Measurements from ENCODE around the gene XCR1.
"Not testable (repeated sequence)": the region's sequence is repeated elsewhere in the genome, so short reads cannot be mapped to it uniquely, and the experiment has no call there.

XCR1 gene

GRCh38 chr3:46038071-46038470 lies 10.8 kb upstream of the XCR1 start:
- DNase-seq, result not testable (repeated sequence)

GRCh38 chr3:46036191-46036590 lies 8.9 kb upstream of the XCR1 start:
- no peak for DNase-seq

DNA sequence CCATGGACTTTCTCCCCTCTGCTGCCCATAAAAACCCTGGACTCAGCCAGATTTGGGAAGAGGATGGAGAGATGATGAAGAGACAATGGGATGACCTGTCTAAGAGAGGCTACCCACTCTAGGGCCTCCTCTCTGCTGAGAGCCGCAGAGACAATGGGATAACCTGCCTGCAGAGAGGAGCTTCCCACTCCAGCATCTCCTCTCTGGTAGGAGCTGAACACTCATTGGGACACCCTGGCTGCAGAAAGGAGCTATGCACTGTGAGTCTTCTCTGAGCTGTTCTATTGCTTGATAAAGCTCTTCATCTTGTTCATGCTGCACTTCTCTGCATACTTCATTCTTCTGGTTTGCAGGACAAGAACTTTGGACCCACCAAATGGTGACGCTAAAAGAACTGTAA lies 4.5 kb upstream of the XCR1 start:
- no peak for DNase-seq

DNA sequence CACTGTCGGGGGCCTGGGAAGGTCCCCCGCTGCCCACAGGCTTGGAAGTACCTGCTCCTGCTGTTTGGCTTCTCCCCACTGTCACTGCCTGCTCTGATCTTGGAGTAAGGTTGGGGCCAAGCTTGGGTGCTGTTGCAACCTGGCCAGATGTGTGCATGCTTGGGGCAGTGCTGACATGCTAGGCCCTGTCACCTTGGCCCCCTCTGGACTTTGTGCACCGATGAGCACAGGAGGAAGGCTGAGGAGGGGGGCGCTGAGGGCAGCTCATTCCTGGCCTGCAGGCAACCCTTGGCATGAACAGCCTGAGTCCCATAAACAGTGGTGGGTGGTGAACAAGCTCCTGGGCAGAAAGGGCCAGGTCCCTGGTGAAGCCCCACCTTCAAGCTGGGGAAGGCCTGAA lies 4.0 kb upstream of the XCR1 start:
- DNase-seq, result no peak

- no peak for DNase-seq
Observed at GRCh38 chr3:46030626-46031025, 3.3 kb upstream of the XCR1 start.

GRCh38 chr3:46029953-46030543 lies 2.8 kb upstream of the XCR1 start:
- peak; percentile 63 for DNase-seq

DNA sequence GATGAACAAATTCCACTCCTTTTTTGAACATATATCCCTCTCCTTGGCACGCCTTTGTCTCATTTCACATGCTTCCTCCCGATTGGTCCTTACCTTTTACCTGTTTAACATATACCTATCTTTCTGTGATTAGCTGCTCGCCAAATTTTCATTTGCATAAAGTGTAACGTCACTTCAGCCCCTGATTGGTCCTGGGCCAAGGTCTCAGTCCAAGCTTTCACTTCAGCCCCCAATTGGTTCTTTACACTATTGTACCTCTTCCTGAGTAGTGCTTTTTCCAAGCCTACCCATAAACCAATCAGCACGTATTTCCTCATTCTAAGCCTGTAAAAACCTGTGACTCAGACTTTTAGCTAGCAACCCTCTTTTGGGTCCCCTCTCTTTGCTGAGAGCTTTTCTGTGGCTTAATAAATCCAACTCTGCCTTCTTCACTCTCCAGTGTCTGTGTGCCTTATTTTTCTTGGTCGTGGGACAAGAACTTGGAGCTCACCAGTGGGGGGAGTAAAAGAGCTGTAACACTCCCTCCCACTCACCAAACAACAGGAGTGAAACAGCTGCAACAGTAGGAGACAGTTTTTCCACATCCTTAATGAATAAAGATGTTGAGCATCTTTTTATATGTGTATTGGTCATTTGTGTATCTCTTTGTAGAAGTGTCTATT lies 584 bp upstream of the XCR1 start:
- no peak for DNase-seq

GRCh38 chr3:46025139-46025538 lies 2.1 kb downstream of the XCR1 start:
- DNase-seq, result no peak

DNA sequence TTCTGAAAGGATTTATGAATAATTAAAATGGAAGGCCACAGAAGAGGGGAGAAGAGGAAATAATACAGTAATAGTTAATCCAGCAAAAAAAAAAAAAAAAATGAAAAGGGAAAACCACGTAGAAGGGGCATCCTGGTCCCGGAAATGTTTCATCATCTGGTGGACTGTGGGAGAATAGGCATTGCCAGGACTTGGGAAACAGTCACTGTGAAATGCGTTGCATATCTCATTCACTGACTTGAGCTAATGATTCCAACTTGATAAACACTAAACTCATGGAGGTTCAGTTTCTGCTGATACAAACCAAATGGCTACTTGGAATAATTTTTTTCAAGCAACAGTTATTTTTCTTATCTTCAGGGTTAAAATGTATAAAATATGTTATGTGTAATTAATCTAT lies 3.2 kb downstream of the XCR1 start:
- no peak for DNase-seq

DNA sequence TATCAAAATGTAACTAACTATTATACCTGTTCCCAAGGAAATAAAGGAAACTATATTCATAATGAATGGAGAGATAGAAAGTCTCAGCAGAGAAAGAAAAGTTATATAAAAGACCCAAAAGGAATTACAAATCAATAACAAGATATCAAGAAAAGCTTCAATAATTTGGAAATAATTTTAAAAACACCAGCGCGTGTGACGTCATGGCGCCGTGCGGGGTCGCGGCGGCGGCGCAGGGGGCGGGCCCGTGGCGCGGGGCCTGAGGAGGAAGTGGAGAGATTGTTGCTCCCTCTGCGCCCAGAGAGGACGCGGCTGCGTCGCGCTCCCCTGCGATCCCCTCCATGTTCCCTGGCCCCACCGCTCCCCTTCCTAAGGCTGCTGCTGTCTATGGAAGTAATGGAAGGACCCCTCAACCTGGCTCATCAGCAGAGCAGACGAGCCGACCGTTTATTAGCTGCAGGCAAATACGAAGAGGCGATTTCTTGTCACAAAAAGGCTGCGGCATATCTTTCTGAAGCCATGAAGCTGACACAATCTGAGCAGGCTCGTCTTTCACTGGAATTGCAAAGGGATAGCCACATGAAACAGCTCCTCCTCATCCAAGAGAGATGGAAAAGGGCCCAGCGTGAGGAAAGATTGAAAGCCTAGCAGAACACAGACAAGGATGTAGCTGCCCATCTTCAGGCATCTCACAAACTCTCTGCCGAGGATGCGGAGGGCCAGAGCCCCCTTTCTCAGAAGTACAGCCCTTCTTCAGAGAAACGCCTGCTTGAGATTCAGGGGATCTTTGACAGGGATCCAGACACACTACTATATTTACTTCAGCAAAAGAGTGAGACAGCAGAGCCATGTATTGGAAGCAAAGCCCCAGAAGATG lies 4.1 kb downstream of the XCR1 start:
- DNase-seq, result no peak

DNA sequence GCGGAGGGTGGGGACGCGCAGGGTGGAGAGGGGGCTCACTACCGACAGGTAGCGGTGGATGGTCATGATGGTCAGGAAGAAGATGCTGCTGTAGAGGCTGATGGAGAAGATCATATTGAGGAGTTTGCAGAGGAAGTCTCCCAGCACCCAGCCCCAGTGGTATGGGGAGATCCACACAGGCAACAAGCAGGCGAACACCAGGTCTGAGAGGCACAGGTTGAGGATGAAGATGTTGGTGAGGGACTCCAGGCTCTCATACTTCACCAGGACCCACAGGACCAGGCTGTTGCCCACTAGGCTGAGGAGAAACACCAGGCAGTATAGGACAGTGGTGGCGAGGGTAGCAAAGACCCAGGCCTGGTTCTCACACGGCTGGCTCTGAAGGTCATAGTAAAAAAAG lies 5.8 kb downstream of the XCR1 start:
- no peak for DNase-seq

GRCh38 chr3:46020766-46021510 lies 6.3 kb downstream of the XCR1 start:
- no peak for DNase-seq

DNA sequence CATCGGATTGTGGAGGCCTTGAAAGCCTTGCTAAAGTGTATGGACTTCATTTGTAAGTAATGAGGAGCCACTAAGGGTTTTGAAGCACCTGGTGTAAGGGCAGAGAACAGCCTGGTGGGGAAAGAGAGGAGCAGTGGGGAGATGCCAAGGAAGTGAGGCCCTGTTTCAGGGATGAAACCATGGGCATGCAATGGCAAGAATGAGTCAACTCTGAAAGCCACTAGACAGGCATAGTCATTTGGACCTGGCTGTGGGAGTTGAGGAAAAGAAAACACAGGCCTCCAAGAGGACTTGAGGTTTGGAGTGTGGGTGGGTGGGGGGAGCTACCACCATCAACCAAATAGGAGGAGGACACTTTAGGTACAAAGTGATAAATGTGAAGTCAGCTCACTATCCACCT lies 7.6 kb downstream of the XCR1 start:
- peak; percentile 66 for DNase-seq

DNA sequence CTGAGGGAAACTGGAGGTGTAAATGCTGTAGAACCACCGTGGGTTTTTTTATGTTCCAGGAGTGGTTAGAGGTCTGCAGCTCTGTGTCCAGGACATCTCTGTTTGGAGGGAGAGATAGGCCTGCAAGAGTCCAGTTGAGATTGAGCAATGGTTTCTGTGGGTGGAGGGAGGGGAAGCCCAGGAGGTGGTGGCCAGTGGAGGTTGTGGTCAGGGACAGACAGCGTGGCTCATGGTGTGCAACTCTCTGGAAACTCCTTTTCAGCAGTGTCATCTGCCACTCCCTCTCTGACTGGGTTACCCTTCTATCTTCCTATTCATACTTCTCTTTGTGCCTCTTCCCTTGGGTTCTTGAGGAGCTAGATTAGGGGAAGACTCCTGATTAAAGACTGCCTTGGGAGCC lies 9.6 kb downstream of the XCR1 start:
- DNase-seq, result peak; percentile 98

GRCh38 chr3:46013316-46014094 lies 13.8 kb downstream of the XCR1 start:
- DNase-seq, result peak; percentile 56

DNA sequence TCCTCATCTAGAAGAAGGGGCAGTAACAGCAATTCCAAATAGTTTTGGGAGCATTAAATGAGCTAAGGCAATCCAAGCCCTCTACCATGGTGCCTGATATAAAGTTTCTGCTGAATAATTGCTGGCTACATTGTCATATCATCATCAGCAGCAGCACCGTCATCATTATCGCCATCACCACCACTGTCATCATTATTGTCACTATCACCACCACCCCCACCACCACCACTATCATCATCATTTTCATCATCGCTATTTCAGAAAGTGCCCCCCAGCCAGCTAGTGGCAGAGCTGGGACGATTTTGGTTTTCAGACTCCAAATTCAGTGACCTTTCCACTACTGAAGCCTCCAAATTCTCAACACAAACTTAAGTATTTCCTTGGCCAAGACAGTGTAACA lies 15.0 kb downstream of the XCR1 start:
- no peak for DNase-seq

- peak; percentile 80 for DNase-seq
Observed at GRCh38 chr3:46010519-46011113, 16.7 kb downstream of the XCR1 start.

GRCh38 chr3:46008058-46008457 lies 19.2 kb downstream of the XCR1 start:
- no peak for DNase-seq

DNA sequence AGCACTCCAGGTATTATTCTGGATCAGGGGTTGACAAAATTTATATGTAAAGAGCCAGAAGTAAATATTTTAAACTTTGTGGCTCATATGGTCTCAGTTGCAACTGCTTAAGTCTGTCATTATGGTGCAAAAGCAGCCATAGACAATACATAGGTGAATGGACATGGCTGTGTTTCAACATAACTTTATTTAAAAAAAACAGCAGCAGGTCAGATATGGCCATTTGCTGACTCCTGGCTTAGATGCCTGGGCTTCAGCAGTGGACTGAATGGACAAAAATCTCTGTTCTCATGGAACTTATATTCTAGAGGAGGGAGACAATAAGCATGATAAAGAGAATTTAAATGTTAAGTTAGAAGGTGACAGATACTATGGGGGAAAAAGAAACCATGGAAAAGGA lies 20.0 kb downstream of the XCR1 start:
- DNase-seq, result no peak

- DNase-seq, result peak; percentile 57
Observed at GRCh38 chr3:46006238-46007032, 20.8 kb downstream of the XCR1 start.

GRCh38 chr3:46003706-46004105 lies 23.6 kb downstream of the XCR1 start:
- DNase-seq, result not testable (repeated sequence)

Data from inflammatory macrophage treated with lipopolysaccharide for 4 hours (primary cell).